ENCODE data around the gene FAH.
"Not testable (repeated sequence)": the region's sequence is repeated elsewhere in the genome, so short reads cannot be mapped to it uniquely, and the experiment has no call there.

FAH gene

GRCh38 chr15:80153900-80154299 lies 1.1 kb downstream of the FAH start:
- TF ChIP-seq POLR2AphosphoS5 (IDR thresholded peaks at IDR 0.05; ENCODE audit: borderline replicate concordance, low read depth, low read length) = no peak
- no peak for TF ChIP-seq EZH2 (IDR thresholded peaks at IDR 0.05)
- TF ChIP-seq FOXP2 (optimal IDR thresholded peaks at IDR 0.05; ENCODE audit: control extremely low read depth, extremely low read length, insufficient read depth) = no peak
- Histone ChIP-seq H3K9ac (ENCODE audit: insufficient read length) (no peak overlapping the region), H3K36me3 (ENCODE audit: insufficient read depth, low read length) (no peaks in the 10 kb centered on the region), H3K4me3 (no peak overlapping the region; the same call in 1 of the 2 replicates), H3K9me3 (ENCODE audit: low read depth, low read length) (no peaks in the 10 kb centered on the region), H3K27ac (no peak overlapping the region)
- DNase-seq (ENCODE audit: low read depth, low spot score) = no peak

GRCh38 chr15:80154336-80154735 lies 1.5 kb downstream of the FAH start:
- Histone ChIP-seq H3K36me3 (ENCODE audit: insufficient read depth, low read length) (no peaks in the 10 kb centered on the region), H3K27ac (no peak overlapping the region), H3K9ac (ENCODE audit: insufficient read length) (no peak overlapping the region), H3K4me3 (no peak overlapping the region), H3K9me3 (ENCODE audit: low read depth, low read length) (no peaks in the 10 kb centered on the region)
- DNase-seq (ENCODE audit: low read depth, low spot score) = no peak
- TF ChIP-seq EZH2 (IDR thresholded peaks at IDR 0.05) = no peak
- TF ChIP-seq POLR2AphosphoS5 (IDR thresholded peaks at IDR 0.05; ENCODE audit: borderline replicate concordance, low read depth, low read length) = no peak
- TF ChIP-seq FOXP2 (optimal IDR thresholded peaks at IDR 0.05; ENCODE audit: control extremely low read depth, extremely low read length, insufficient read depth) = no peak

- no peaks in the 10 kb centered on the region for H3K36me3 ChIP-seq (ENCODE audit: insufficient read depth, low read length)
- DNase-seq (ENCODE audit: low read depth, low spot score) = no peak
- no peak for TF ChIP-seq FOXP2 (optimal IDR thresholded peaks at IDR 0.05; ENCODE audit: control extremely low read depth, extremely low read length, insufficient read depth)
- TF ChIP-seq POLR2AphosphoS5 (IDR thresholded peaks at IDR 0.05; ENCODE audit: borderline replicate concordance, low read depth, low read length) = no peak
- no peak for TF ChIP-seq EZH2 (IDR thresholded peaks at IDR 0.05)
- H3K4me3 ChIP-seq = no peak overlapping the region
- no peak overlapping the region for H3K27ac ChIP-seq
- no peak overlapping the region for H3K9ac ChIP-seq (ENCODE audit: insufficient read length)
- no peaks in the 10 kb centered on the region for H3K9me3 ChIP-seq (ENCODE audit: low read depth, low read length)
Measured at GRCh38 chr15:80155001-80155377, 2.2 kb downstream of the FAH start.

GRCh38 chr15:80155378-80156175 lies 2.8 kb downstream of the FAH start:
- H3K9me3 ChIP-seq (ENCODE audit: low read depth, low read length); H3K36me3 ChIP-seq (ENCODE audit: insufficient read depth, low read length); H3K9ac ChIP-seq (ENCODE audit: insufficient read length); H3K27ac ChIP-seq; DNase-seq (ENCODE audit: low read depth, low spot score); H3K4me3 ChIP-seq: not testable (repeated sequence)

GRCh38 chr15:80156176-80156720 lies 3.4 kb downstream of the FAH start:
- no peak for DNase-seq (ENCODE audit: low read depth, low spot score)
- H3K4me3 ChIP-seq = no peak overlapping the region
- H3K9ac ChIP-seq (ENCODE audit: insufficient read length) = no peak overlapping the region
- TF ChIP-seq POLR2AphosphoS5 (IDR thresholded peaks at IDR 0.05; ENCODE audit: borderline replicate concordance, low read depth, low read length) = no peak
- TF ChIP-seq FOXP2 (optimal IDR thresholded peaks at IDR 0.05; ENCODE audit: control extremely low read depth, extremely low read length, insufficient read depth) = no peak
- TF ChIP-seq EZH2 (IDR thresholded peaks at IDR 0.05) = no peak
- no peaks in the 10 kb centered on the region for H3K36me3 ChIP-seq (ENCODE audit: insufficient read depth, low read length)
- no peak overlapping the region for H3K27ac ChIP-seq
- H3K9me3 ChIP-seq (ENCODE audit: low read depth, low read length) = no peaks in the 10 kb centered on the region

GRCh38 chr15:80157215-80157614 lies 4.4 kb downstream of the FAH start:
- Histone ChIP-seq H3K27ac (no peak overlapping the region), H3K4me3 (no peak overlapping the region), H3K9me3 (ENCODE audit: low read depth, low read length) (no peaks in the 10 kb centered on the region), H3K36me3 (ENCODE audit: insufficient read depth, low read length) (no peaks in the 10 kb centered on the region), H3K9ac (ENCODE audit: insufficient read length) (no peak overlapping the region)
- no peak for DNase-seq (ENCODE audit: low read depth, low spot score)
- TF ChIP-seq FOXP2 (optimal IDR thresholded peaks at IDR 0.05; ENCODE audit: control extremely low read depth, extremely low read length, insufficient read depth) = no peak
- TF ChIP-seq POLR2AphosphoS5 (IDR thresholded peaks at IDR 0.05; ENCODE audit: borderline replicate concordance, low read depth, low read length) = no peak
- TF ChIP-seq EZH2 (IDR thresholded peaks at IDR 0.05) = no peak

- TF ChIP-seq EZH2 (IDR thresholded peaks at IDR 0.05) (no peak), POLR2AphosphoS5 (IDR thresholded peaks at IDR 0.05; ENCODE audit: borderline replicate concordance, low read depth, low read length) (no peak), FOXP2 (optimal IDR thresholded peaks at IDR 0.05; ENCODE audit: control extremely low read depth, extremely low read length, insufficient read depth) (no peak)
- no peak overlapping the region for H3K9ac ChIP-seq (ENCODE audit: insufficient read length)
- H3K4me3 ChIP-seq = no peak overlapping the region
- no peaks in the 10 kb centered on the region for H3K9me3 ChIP-seq (ENCODE audit: low read depth, low read length)
- no peak for DNase-seq (ENCODE audit: low read depth, low spot score)
- no peaks in the 10 kb centered on the region for H3K36me3 ChIP-seq (ENCODE audit: insufficient read depth, low read length)
- no peak overlapping the region for H3K27ac ChIP-seq
Measured at GRCh38 chr15:80159301-80159700, 6.5 kb downstream of the FAH start.

GRCh38 chr15:80159811-80160569 lies 7.2 kb downstream of the FAH start:
- H3K27ac ChIP-seq = no peak overlapping the region
- H3K4me3 ChIP-seq = no peak overlapping the region
- no peaks in the 10 kb centered on the region for H3K9me3 ChIP-seq (ENCODE audit: low read depth, low read length)
- TF ChIP-seq POLR2AphosphoS5 (IDR thresholded peaks at IDR 0.05; ENCODE audit: borderline replicate concordance, low read depth, low read length) (no peak), EZH2 (IDR thresholded peaks at IDR 0.05) (no peak), FOXP2 (optimal IDR thresholded peaks at IDR 0.05; ENCODE audit: control extremely low read depth, extremely low read length, insufficient read depth) (no peak)
- no peak overlapping the region for H3K9ac ChIP-seq (ENCODE audit: insufficient read length)
- H3K36me3 ChIP-seq (ENCODE audit: insufficient read depth, low read length) = no peaks in the 10 kb centered on the region
- no peak for DNase-seq (ENCODE audit: low read depth, low spot score)

Measured in SK-N-MC (cell line).